ENCODE measurements around the gene TSC22D3.
A peak's percentile ranks its signal among the peaks of the same experiment; 100 is the strongest.

The TSC22D3 gene

GRCh38 chrX:107753187-107753586 is 22.4 kb downstream of the TSC22D3 start:
- H3K4me3 ChIP-seq (ENCODE audit: low read depth, low read length) = no peak overlapping the region
- TF ChIP-seq, protein P1, sequence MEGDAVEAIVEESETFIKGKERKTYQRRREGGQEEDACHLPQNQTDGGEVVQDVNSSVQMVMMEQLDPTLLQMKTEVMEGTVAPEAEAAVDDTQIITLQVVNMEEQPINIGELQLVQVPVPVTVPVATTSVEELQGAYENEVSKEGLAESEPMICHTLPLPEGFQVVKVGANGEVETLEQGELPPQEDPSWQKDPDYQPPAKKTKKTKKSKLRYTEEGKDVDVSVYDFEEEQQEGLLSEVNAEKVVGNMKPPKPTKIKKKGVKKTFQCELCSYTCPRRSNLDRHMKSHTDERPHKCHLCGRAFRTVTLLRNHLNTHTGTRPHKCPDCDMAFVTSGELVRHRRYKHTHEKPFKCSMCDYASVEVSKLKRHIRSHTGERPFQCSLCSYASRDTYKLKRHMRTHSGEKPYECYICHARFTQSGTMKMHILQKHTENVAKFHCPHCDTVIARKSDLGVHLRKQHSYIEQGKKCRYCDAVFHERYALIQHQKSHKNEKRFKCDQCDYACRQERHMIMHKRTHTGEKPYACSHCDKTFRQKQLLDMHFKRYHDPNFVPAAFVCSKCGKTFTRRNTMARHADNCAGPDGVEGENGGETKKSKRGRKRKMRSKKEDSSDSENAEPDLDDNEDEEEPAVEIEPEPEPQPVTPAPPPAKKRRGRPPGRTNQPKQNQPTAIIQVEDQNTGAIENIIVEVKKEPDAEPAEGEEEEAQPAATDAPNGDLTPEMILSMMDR (IDR thresholded peaks at IDR 0.05; ENCODE audit: low read depth, low read length) = no peak
- TF ChIP-seq MAX (IDR thresholded peaks at IDR 0.05; ENCODE audit: low read depth, low read length) (no peak), POLR2A (IDR thresholded peaks at IDR 0.05; ENCODE audit: extremely low read depth, insufficient read length) (no peak), MYC (IDR thresholded peaks at IDR 0.05; ENCODE audit: low read depth, low read length) (no peak)
- DNase-seq (ENCODE audit: low read depth) = peak; percentile 23

GRCh38 chrX:107752714-107753113 is 22.9 kb downstream of the TSC22D3 start:
- H3K4me3 ChIP-seq (ENCODE audit: low read depth, low read length) = no peak overlapping the region
- TF ChIP-seq MAX (IDR thresholded peaks at IDR 0.05; ENCODE audit: low read depth, low read length) = no peak
- no peak for TF ChIP-seq MYC (IDR thresholded peaks at IDR 0.05; ENCODE audit: low read depth, low read length)
- TF ChIP-seq POLR2A (IDR thresholded peaks at IDR 0.05; ENCODE audit: extremely low read depth, insufficient read length) = no peak
- TF ChIP-seq, protein P1 (IDR thresholded peaks at IDR 0.05; ENCODE audit: low read depth, low read length) = no peak
- no peak for DNase-seq (ENCODE audit: low read depth)

- H3K4me3 ChIP-seq (ENCODE audit: low read depth, low read length) = no peak overlapping the region
- TF ChIP-seq MYC (IDR thresholded peaks at IDR 0.05; ENCODE audit: low read depth, low read length) (no peak), POLR2A (IDR thresholded peaks at IDR 0.05; ENCODE audit: extremely low read depth, insufficient read length) (no peak), MAX (IDR thresholded peaks at IDR 0.05; ENCODE audit: low read depth, low read length) (no peak)
- TF ChIP-seq, protein P1 (IDR thresholded peaks at IDR 0.05; ENCODE audit: low read depth, low read length) = no peak
- DNase-seq (ENCODE audit: low read depth) = no peak
These were observed 23.5 kb downstream of the TSC22D3 start for GRCh38 chrX:107752043-107752442.

DNA sequence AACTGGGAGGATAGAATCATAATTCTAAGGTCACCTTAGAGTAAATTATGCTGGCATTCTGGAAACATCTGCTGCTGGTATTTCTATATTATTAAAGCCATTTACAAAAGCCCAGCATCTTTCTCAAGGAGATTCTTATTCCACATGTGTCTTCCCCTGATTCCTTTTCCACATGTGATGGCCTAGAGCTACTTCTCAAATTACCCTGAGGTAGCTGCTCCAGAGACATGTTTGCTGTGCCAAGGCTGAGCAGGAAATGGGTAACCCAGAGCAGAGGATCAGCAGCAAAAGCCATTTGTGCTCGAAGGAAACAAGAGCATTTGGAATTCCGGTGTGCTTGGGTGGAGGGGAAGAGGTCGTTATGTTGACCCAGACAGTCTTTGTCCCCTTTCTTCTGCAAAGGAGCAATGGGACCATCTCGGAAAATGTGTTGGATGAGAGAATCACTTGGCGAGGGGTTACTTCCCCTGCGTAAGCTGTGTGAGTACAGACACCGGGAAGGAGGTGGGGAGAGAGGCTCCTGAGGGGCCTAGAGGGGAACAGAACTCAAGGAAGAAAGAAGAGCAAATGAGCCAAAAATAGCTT is 24.6 kb downstream of the TSC22D3 start:
- TF ChIP-seq, protein P1 (IDR thresholded peaks at IDR 0.05; ENCODE audit: low read depth, low read length) = no peak
- TF ChIP-seq MYC (IDR thresholded peaks at IDR 0.05; ENCODE audit: low read depth, low read length) (no peak), MAX (IDR thresholded peaks at IDR 0.05; ENCODE audit: low read depth, low read length) (no peak), POLR2A (IDR thresholded peaks at IDR 0.05; ENCODE audit: extremely low read depth, insufficient read length) (no peak)
- DNase-seq (ENCODE audit: low read depth) = no peak
- no peak overlapping the region for H3K4me3 ChIP-seq (ENCODE audit: low read depth, low read length)

GRCh38 chrX:107750263-107750662 is 25.3 kb downstream of the TSC22D3 start:
- no peak overlapping the region for H3K4me3 ChIP-seq (ENCODE audit: low read depth, low read length)
- TF ChIP-seq MYC (IDR thresholded peaks at IDR 0.05; ENCODE audit: low read depth, low read length) = no peak
- no peak for TF ChIP-seq POLR2A (IDR thresholded peaks at IDR 0.05; ENCODE audit: extremely low read depth, insufficient read length)
- TF ChIP-seq, protein P1 (IDR thresholded peaks at IDR 0.05; ENCODE audit: low read depth, low read length) = no peak
- no peak for TF ChIP-seq MAX (IDR thresholded peaks at IDR 0.05; ENCODE audit: low read depth, low read length)
- DNase-seq (ENCODE audit: low read depth) = no peak
